PC-9 (cell line): ENCODE results near the gene PTPRR. TPM values are rescaled to one million over a fixed set of nuclear protein-coding genes. Genes with fewer than 3 reads are reported as not detected.

ENCODE experiments used
- BruUV-seq: library from RNA; stranded (reverse); fragments of 400-500 nt; replicated peaks from 2 replicates; lab custom pipeline; 2021; lab: Mats Ljungman, UMichigan
- CTCF ChIA-PET: fragments of 300-600 bp; sonication (Branson Sonifier 250); formaldehyde crosslinking; loops from one replicate; lab custom pipeline; 2022; ENCODE audit warnings: antibody characterized with exemption; lab: Charles Lee
- POLR2A ChIA-PET: fragments of 300-600 bp; sonication (Branson Sonifier 250); formaldehyde crosslinking; loops from one replicate; lab custom pipeline; 2022; ENCODE audit warnings: antibody characterized with exemption; ENCODE audit not compliant: unreplicated experiment; lab: Charles Lee
- DNase-seq, 2 experiments: peaks; one replicate each; pipeline versions ENCODE4 v3.0.0 to v3.0.0-alpha.2; 2015 to 2022; ENCODE audit warnings: mixed read lengths in 1 of 2
- H2AFZ ChIP-seq: fragments of 200-600 bp; sonication (generic); 2 replicates; pipeline ENCODE4 v1.8.1; 2017; ENCODE audit warnings: antibody characterized with exemption
- H3F3A ChIP-seq: fragments of 200-600 bp; sonication (generic); 2 replicates; pipeline ENCODE4 v1.8.1; 2017; ENCODE audit warnings: antibody characterized with exemption, mild to moderate bottlenecking, low read depth; ENCODE audit not compliant: insufficient read depth
- H3K27ac ChIP-seq: fragments of 200-600 bp; sonication (generic); 2 replicates; pipeline ENCODE4 v1.6.1; 2016; ENCODE audit warnings: mixed run types
- H3K27me3 ChIP-seq: fragments of 200-600 bp; sonication (generic); 2 replicates; pipeline ENCODE4 v1.6.1; 2016; ENCODE audit warnings: low read depth, mixed run types; ENCODE audit not compliant: insufficient read depth
- H3K36me3 ChIP-seq: fragments of 200-600 bp; sonication (generic); 2 replicates; pipeline ENCODE4 v1.6.1; 2016; ENCODE audit warnings: low read depth, mixed run types
- H3K4me1 ChIP-seq: fragments of 200-600 bp; sonication (generic); replicated peaks from 2 replicates; pipeline ENCODE4 v1.6.1; 2016; ENCODE audit warnings: mixed run types; ENCODE audit not compliant: insufficient read depth
- H3K4me2 ChIP-seq: fragments of 200-600 bp; sonication (generic); 2 replicates; pipeline ENCODE4 v1.6.1; 2017; ENCODE audit warnings: mixed run types
- H3K4me3 ChIP-seq: fragments of 200-600 bp; sonication (generic); 2 replicates; pipeline ENCODE4 v1.6.1; 2016; ENCODE audit warnings: mixed run types
- H3K79me2 ChIP-seq: fragments of 200-600 bp; sonication (generic); 2 replicates; pipeline ENCODE4 v1.6.1; 2017; ENCODE audit warnings: low read depth, mixed run types
- H3K9me2 ChIP-seq: fragments of 200-600 bp; sonication (generic); 2 replicates; pipeline ENCODE4 v1.8.1; 2017; ENCODE audit warnings: mild to moderate bottlenecking; ENCODE audit not compliant: insufficient read depth
- H3K9me3 ChIP-seq: fragments of 200-600 bp; sonication (generic); 2 replicates; pipeline ENCODE4 v1.8.1; 2016; ENCODE audit warnings: low read depth; ENCODE audit not compliant: insufficient read depth
- H4K20me1 ChIP-seq: fragments of 200-600 bp; sonication (generic); 2 replicates; pipeline ENCODE4 v1.8.1; 2017; ENCODE audit not compliant: insufficient read depth
- CTCF ChIP-seq: fragments of 200-600 bp; sonication (generic); conservative IDR thresholded peaks from 2 replicates; pipeline ENCODE4 v1.6.1; 2017; ENCODE audit warnings: mixed run types, antibody characterized with exemption, mild to moderate bottlenecking, moderate library complexity
- EZH2 ChIP-seq: fragments of 200-600 bp; sonication (generic); IDR thresholded peaks from 2 replicates; pipeline ENCODE4 v1.8.0; 2017; ENCODE audit warnings: antibody characterized with exemption, low read depth
- intact Hi-C: fragments of 100-400 bp; cut with micrococcal nuclease; formaldehyde crosslinking; loops from one replicate; pipeline ENCODE4 v1.10.0; 2022; ENCODE audit not compliant: unreplicated experiment
- total RNA-seq: library from RNA; stranded (reverse); gene quantifications from 2 replicates; pipeline ENCODE4 v1.2.3, GENCODE V29; 2021

The PTPRR gene
- total RNA-seq, 1 experiment from 2014 or later = 12.2 TPM

- no peaks in the 10 kb centered on the region for H3K9me2 ChIP-seq
- POLR2A ChIA-PET = no interaction called here
These were observed 90.1 kb downstream of the PTPRR start for GRCh38 chr12:70830221-70831061.

DNA sequence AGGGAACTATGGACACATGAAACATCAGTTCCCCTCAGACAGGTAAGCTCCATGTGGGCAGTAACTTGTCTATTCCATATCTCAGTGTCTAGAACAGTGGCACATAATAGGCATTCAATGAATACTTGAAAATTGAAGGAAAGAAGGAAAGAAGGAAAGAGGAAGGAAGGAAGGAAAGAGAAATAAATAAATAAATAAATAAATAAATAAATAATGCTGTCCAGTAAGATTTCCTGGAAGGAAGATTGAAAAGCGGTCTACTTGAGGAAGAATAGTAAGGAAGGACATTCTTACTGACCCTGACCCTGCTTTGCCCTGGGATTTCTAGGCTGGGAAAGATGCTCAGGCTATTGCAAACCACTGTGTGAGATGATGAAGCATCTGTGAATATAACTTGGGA lies 91.5 kb downstream of the PTPRR start:
- DNase-seq = no peak
- no peak overlapping the region for H3K4me3 ChIP-seq
- no peak overlapping the region for H3K4me2 ChIP-seq
- no peaks in the 10 kb centered on the region for H3K27me3 ChIP-seq
- intact Hi-C loops = no loop called here
- 0 out of 2 replicates have a peak, but pooled peaks cover 4% of the 10 kb centered on the region for H3K9me3 ChIP-seq
- H3K9me2 ChIP-seq = no peaks in the 10 kb centered on the region
- H3K27ac ChIP-seq = no peak overlapping the region
- H3K36me3 ChIP-seq = no peaks in the 10 kb centered on the region
- H2AFZ ChIP-seq = no peak overlapping the region
- no TSS peak for BruUV-seq
- CTCF ChIA-PET = no interaction called here
- TF ChIP-seq EZH2 (no peak), CTCF (no peak)
- peaks cover 5% of the 10 kb centered on the region; the same call in 1 of the 2 replicates for H3F3A ChIP-seq
- POLR2A ChIA-PET = no interaction called here
- 0 out of 2 replicates have a peak, but pooled peaks cover 4% of the 10 kb centered on the region for H3K4me1 ChIP-seq
- H3K79me2 ChIP-seq = no peaks in the 10 kb centered on the region
- H4K20me1 ChIP-seq = no peaks in the 10 kb centered on the region

More at GRCh38 chr12:70830221-70831061, 90.1 kb downstream of the PTPRR start:
- TF ChIP-seq EZH2 (no peak), CTCF (no peak)
- Histone ChIP-seq H3F3A (peaks cover 5% of the 10 kb centered on the region; the same call in 1 of the 2 replicates), H3K4me1 (0 out of 2 replicates have a peak, but pooled peaks cover 4% of the 10 kb centered on the region), H4K20me1 (no peaks in the 10 kb centered on the region), H3K36me3 (no peaks in the 10 kb centered on the region), H3K27ac (no peak overlapping the region), H3K9me3 (0 out of 2 replicates have a peak, but pooled peaks cover 4% of the 10 kb centered on the region), H3K27me3 (no peaks in the 10 kb centered on the region), H3K4me3 (no peak overlapping the region), H2AFZ (no peak overlapping the region), H3K4me2 (no peak overlapping the region), H3K79me2 (no peaks in the 10 kb centered on the region)
- CTCF ChIA-PET = interaction anchor here (0.7 to 1.0 kb wide), 2 partner anchors 184 to 951 kb away, joined by 3 read pairs; no protein-coding TSS in a partner anchor
- DNase-seq = no peak
- no TSS peak for BruUV-seq
- intact Hi-C loops = no loop called here

GRCh38 chr12:70828351-70828750 lies 92.2 kb downstream of the PTPRR start:
- H4K20me1 ChIP-seq = no peaks in the 10 kb centered on the region
- no peaks in the 10 kb centered on the region for H3K36me3 ChIP-seq
- H3K4me3 ChIP-seq = no peak overlapping the region
- H3K79me2 ChIP-seq = no peaks in the 10 kb centered on the region
- H3K9me2 ChIP-seq = no peaks in the 10 kb centered on the region
- 0 out of 2 replicates have a peak, but pooled peaks cover 4% of the 10 kb centered on the region for H3K4me1 ChIP-seq
- ChIA-PET POLR2A (no interaction called here), CTCF (no interaction called here)
- intact Hi-C loops = no loop called here
- DNase-seq = no peak
- H3K9me3 ChIP-seq = 0 out of 2 replicates have a peak, but pooled peaks cover 4% of the 10 kb centered on the region
- TF ChIP-seq CTCF (no peak), EZH2 (no peak)
- no peak overlapping the region for H2AFZ ChIP-seq
- H3K27ac ChIP-seq = no peak overlapping the region
- no peak overlapping the region for H3K4me2 ChIP-seq
- peaks cover 5% of the 10 kb centered on the region; the same call in 1 of the 2 replicates for H3F3A ChIP-seq
- no peaks in the 10 kb centered on the region for H3K27me3 ChIP-seq
- BruUV-seq = no TSS peak
